D341Med (cell line): Measurements from ENCODE around the gene ISX.
"Not testable (repeated sequence)": the region's sequence is repeated elsewhere in the genome, so short reads cannot be mapped to it uniquely, and the experiment has no call there.

ENCODE experiments used
- DNase-seq: peaks from one replicate; pipeline ENCODE4 v3.0.0; 2012; ENCODE audit warnings: low spot score

Gene ISX

GRCh38 chr22:35065796-35066218 lies at the start of gene ISX:
Gene ISX, plus strand, starts transcription at chr22:35066158. Its CDS starts 930 bp downstream, at chr22:35067088.
- no peak for DNase-seq

GRCh38 chr22:35016909-35017308 lies 49.0 kb upstream of the ISX start:
- DNase-seq = no peak

GRCh38 chr22:35018995-35019394 lies 47.0 kb upstream of the ISX start:
- DNase-seq = no peak

- DNase-seq = no peak
These were observed 45.4 kb upstream of the ISX start for GRCh38 chr22:35020517-35020916.

- no peak for DNase-seq
These were observed 44.8 kb upstream of the ISX start for GRCh38 chr22:35021161-35021560.

GRCh38 chr22:35022291-35022690 lies 43.7 kb upstream of the ISX start:
- no peak for DNase-seq

- DNase-seq = peak; percentile 92
These were observed 42.1 kb upstream of the ISX start for GRCh38 chr22:35023692-35024363.

- DNase-seq = no peak
These were observed 41.6 kb upstream of the ISX start for GRCh38 chr22:35024364-35024692.

- DNase-seq = not testable (repeated sequence)
These were observed 35.8 kb upstream of the ISX start for GRCh38 chr22:35030112-35030511.

GRCh38 chr22:35032571-35032970 lies 33.4 kb upstream of the ISX start:
- no peak for DNase-seq

GRCh38 chr22:35033635-35034296 lies 32.2 kb upstream of the ISX start:
- no peak for DNase-seq

GRCh38 chr22:35034963-35035362 lies 31.0 kb upstream of the ISX start:
- no peak for DNase-seq

GRCh38 chr22:35037089-35037488 lies 28.9 kb upstream of the ISX start:
- peak; percentile 39 for DNase-seq

GRCh38 chr22:35039625-35040024 lies 26.3 kb upstream of the ISX start:
- no peak for DNase-seq

- peak; percentile 43 for DNase-seq
These were observed 22.6 kb upstream of the ISX start for GRCh38 chr22:35043252-35043933.

- no peak for DNase-seq
These were observed 22.0 kb upstream of the ISX start for GRCh38 chr22:35043934-35044319.

- no peak for DNase-seq
These were observed 21.2 kb upstream of the ISX start for GRCh38 chr22:35044607-35045390.

- DNase-seq = no peak
These were observed 20.5 kb upstream of the ISX start for GRCh38 chr22:35045451-35045850.

- no peak for DNase-seq
These were observed 19.1 kb upstream of the ISX start for GRCh38 chr22:35046744-35047462.

- DNase-seq = not testable (repeated sequence)
These were observed 15.9 kb upstream of the ISX start for GRCh38 chr22:35050038-35050437.

- no peak for DNase-seq
These were observed 14.9 kb upstream of the ISX start for GRCh38 chr22:35051013-35051535.

GRCh38 chr22:35051791-35052190 lies 14.2 kb upstream of the ISX start:
- DNase-seq = no peak
